ENCODE results near the gene RHOU. TPM values are rescaled to one million over a fixed set of nuclear protein-coding genes. Genes with fewer than 3 reads are reported as not detected.

The RHOU gene
- polyA plus RNA-seq, 2 of the 4 experiments (the other 2 are of a cell fraction), result 11.5 to 14.7 TPM

- Histone ChIP-seq H3K27ac (no peak overlapping the region), H3K4me2 (no peak overlapping the region), H3K4me1 (peaks cover 22% of the 10 kb centered on the region), H3K4me3 (no peak overlapping the region), H3K9me3 (no peaks in the 10 kb centered on the region)
- ATAC-seq (no peak), DNase-seq (ENCODE audit: low read depth in 1 of 2, low spot score in 1 of 2) (no peak), FAIRE-seq (no peak)
- no peak for TF ChIP-seq E2F6 (IDR thresholded peaks at IDR 0.05; ENCODE audit: borderline replicate concordance, low read depth)
- TF ChIP-seq BCL3 (IDR thresholded peaks at IDR 0.05), result no peak
- no peak for TF ChIP-seq HOXA7 (CRISPR knock-in tag; IDR thresholded peaks at IDR 0.05)
- no peak for TF ChIP-seq PHF8 (IDR thresholded peaks at IDR 0.05; ENCODE audit: borderline replicate concordance, low read depth)
- no peak for TF ChIP-seq EHF (CRISPR knock-in tag; IDR thresholded peaks at IDR 0.05)
- no peak for TF ChIP-seq MAFK (IDR thresholded peaks at IDR 0.05; ENCODE audit: partially characterized antibody)
- no peak for TF ChIP-seq HDAC2 (IDR thresholded peaks at IDR 0.05)
- no peak for TF ChIP-seq RCOR1 (IDR thresholded peaks at IDR 0.05; ENCODE audit: low read depth, low read length)
- TF ChIP-seq CHD4 (IDR thresholded peaks at IDR 0.05; ENCODE audit: borderline replicate concordance), result no peak
- no peak for TF ChIP-seq PBX3 (IDR thresholded peaks at IDR 0.05)
- 88% methylated on average over 4 of the region's 4 CpGs for WGBS (ENCODE audit: missing lambda C conversion rate)
- CTCF ChIA-PET, result interaction anchor here (1.9 kb wide), 1 partner anchor 10 kb away, joined by 6 read pairs; no protein-coding TSS in a partner anchor
- POLR2A ChIA-PET, result no interaction called here
Observed at GRCh38 chr1:228786361-228787129, 51.3 kb downstream of the RHOU start.

- DNase-seq (ENCODE audit: low read depth in 1 of 2, low spot score in 1 of 2) (no peak), FAIRE-seq (no peak), ATAC-seq (no peak)
- no peaks in the 10 kb centered on the region for H3K9me3 ChIP-seq
- H3K4me1 ChIP-seq, result no peaks in the 10 kb centered on the region
- no peak overlapping the region for H3K27ac ChIP-seq
- 83% methylated on average over 3 of the region's 3 CpGs for whole genome bisulfite sequencing (ENCODE audit: missing lambda C conversion rate)
- no peak overlapping the region for H3K4me2 ChIP-seq
- H3K4me3 ChIP-seq, result no peak overlapping the region
- POLR2A ChIA-PET, result no interaction called here
- CTCF ChIA-PET, result interaction anchor here (0.8 to 1.5 kb wide), 2 partner anchors 15 to 56 kb away, joined by 3 read pairs; partner anchors contain the start of gene RHOU
- TF ChIP-seq NFE2L2 (conservative IDR thresholded peaks at IDR 0.05; ENCODE audit: low read length), result no peak
- TF ChIP-seq, protein P1, sequence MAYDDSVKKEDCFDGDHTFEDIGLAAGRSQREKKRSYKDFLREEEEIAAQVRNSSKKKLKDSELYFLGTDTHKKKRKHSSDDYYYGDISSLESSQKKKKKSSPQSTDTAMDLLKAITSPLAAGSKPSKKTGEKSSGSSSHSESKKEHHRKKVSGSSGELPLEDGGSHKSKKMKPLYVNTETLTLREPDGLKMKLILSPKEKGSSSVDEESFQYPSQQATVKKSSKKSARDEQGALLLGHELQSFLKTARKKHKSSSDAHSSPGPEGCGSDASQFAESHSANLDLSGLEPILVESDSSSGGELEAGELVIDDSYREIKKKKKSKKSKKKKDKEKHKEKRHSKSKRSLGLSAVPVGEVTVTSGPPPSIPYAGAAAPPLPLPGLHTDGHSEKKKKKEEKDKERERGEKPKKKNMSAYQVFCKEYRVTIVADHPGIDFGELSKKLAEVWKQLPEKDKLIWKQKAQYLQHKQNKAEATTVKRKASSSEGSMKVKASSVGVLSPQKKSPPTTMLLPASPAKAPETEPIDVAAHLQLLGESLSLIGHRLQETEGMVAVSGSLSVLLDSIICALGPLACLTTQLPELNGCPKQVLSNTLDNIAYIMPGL (CRISPR knock-in tag; IDR thresholded peaks at IDR 0.05; ENCODE audit: borderline replicate concordance), result no peak
- TF ChIP-seq ZFP36 (IDR thresholded peaks at IDR 0.05; ENCODE audit: borderline replicate concordance, partially characterized antibody), result no peak
- TF ChIP-seq MAFK (IDR thresholded peaks at IDR 0.05; ENCODE audit: partially characterized antibody), result no peak
- TF ChIP-seq BCL3 (IDR thresholded peaks at IDR 0.05), result no peak
- no peak for TF ChIP-seq JUN (IDR thresholded peaks at IDR 0.05)
- TF ChIP-seq PBX3 (IDR thresholded peaks at IDR 0.05), result no peak
- no peak for TF ChIP-seq GATA3 (IDR thresholded peaks at IDR 0.05; ENCODE audit: borderline replicate concordance)
- TF ChIP-seq, protein P2, sequence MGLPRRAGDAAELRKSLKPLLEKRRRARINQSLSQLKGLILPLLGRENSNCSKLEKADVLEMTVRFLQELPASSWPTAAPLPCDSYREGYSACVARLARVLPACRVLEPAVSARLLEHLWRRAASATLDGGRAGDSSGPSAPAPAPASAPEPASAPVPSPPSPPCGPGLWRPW (IDR thresholded peaks at IDR 0.05), result no peak
- no peak for TF ChIP-seq EHF (CRISPR knock-in tag; IDR thresholded peaks at IDR 0.05)
- TF ChIP-seq RARB (CRISPR knock-in tag; IDR thresholded peaks at IDR 0.05), result no peak
- no peak for TF ChIP-seq ZNF302 (CRISPR knock-in tag; IDR thresholded peaks at IDR 0.05)
- TF ChIP-seq CHD4 (IDR thresholded peaks at IDR 0.05; ENCODE audit: borderline replicate concordance), result no peak
- no peak for TF ChIP-seq HOXA7 (CRISPR knock-in tag; IDR thresholded peaks at IDR 0.05)
- TF ChIP-seq CHD2 (IDR thresholded peaks at IDR 0.05; ENCODE audit: low read length, partially characterized antibody), result no peak
- TF ChIP-seq TP53 (CRISPR knock-in tag; IDR thresholded peaks at IDR 0.05), result no peak
- TF ChIP-seq, protein P3, sequence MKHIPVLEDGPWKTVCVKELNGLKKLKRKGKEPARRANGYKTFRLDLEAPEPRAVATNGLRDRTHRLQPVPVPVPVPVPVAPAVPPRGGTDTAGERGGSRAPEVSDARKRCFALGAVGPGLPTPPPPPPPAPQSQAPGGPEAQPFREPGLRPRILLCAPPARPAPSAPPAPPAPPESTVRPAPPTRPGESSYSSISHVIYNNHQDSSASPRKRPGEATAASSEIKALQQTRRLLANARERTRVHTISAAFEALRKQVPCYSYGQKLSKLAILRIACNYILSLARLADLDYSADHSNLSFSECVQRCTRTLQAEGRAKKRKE (CRISPR knock-in tag; IDR thresholded peaks at IDR 0.05; ENCODE audit: low read depth), result no peak
- no peak for TF ChIP-seq REST (IDR thresholded peaks at IDR 0.05)
Observed at GRCh38 chr1:228791791-228792190, 56.5 kb downstream of the RHOU start.

Data from A549 (cell line).